T-helper 2 cell treated with Interferon-gamma antibody and Interleukin-4, amounts not matched to agents 100 ng/mL and 5 ng/mL, for 36 hours (primary cell): ENCODE results near the gene DHRS1. TPM values are rescaled to one million over a fixed set of nuclear protein-coding genes. Genes with fewer than 3 reads are reported as not detected.

ENCODE experiments used
- intact Hi-C: fragments of 100-400 bp; cut with micrococcal nuclease; formaldehyde crosslinking; loops from one replicate; pipeline ENCODE4 v1.15.1; 2023
- total RNA-seq: library from RNA; stranded (reverse); gene quantifications from 2 replicates; pipeline ENCODE4 v1.2.3, GENCODE V29; 2022

DHRS1 gene
- total RNA-seq, 1 donor from 2014 or later: 20.7 TPM

DNA sequence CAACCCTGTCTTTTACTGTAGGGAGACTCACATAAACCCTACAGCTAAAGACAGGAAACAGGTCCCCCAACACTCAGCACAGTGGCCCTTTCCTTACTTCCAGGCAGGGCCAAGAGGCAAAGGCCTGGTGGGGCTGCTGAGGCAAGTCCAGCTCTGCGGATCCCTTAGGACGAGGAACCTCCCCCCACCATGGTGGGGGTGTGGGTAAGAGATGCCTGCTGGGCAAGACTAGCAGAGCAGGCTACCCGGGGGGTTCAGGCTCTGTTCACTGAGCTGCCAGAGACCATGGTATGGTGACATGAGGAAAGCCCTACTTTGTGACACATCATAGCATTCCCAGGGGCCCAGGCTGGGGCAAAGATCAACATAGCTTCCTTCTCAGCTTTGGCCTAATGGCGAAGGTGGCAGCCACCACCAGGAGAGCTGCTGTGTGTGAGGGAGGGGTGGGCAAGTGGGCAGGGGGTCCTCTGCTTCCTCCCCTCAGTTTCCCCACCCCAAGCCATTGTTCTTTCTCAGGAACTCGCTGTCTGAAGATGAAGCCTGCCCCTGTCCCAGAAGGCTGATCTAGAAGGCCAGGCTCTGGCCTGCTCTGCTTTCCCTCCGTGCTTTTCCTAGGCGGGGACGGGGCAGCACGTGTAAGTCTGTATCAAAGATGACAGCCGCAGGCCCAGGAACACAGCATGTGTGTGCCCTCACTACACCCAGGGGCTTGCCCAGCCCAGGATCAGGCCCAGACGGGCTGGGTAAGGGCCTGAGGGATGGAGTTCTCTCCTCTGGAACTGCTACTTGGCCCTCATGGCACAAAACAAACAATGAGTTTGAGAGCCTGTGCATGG lies 47.1 kb downstream of the DHRS1 start:
- intact Hi-C loops: no loop called here

DNA sequence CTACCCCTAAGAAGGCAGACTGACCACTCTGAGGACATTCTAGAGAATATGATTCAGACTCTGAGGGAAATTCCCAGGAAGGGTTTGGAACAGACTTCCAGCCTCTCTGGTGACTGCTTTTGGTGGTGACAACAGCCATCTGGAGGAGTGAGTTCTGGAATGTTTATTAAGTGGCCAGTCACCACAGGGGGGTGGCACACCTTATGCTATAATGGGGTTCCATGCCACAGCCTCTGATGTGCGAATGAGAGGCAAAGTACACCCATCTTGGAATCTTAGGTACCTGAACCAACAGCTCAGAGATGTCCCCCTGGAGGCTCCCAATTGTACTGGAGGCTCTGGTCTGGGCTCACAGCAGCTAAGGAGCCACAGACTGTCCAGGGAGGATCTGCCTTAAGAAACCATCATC lies 47.7 kb downstream of the DHRS1 start:
- intact Hi-C loops: no loop called here

DNA sequence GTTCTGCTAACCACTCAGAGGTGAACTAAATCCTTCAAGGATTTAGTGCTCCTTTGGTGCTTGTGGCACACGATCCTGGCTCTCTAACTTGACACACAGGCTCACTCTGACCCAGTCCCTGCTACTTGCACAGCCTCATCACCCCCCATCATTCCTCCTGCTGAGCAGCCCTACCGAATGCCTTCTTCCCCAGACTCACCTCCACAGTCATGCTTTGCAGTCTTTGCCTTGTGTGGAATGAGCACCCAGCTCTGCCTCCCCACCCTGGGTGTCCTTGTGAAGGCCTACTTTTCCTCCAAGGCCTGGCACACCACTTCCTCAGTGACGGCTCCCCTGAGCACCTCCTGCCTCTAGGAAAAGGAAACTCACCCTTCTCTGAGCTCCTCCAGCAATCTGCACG lies 49.2 kb downstream of the DHRS1 start:
- intact Hi-C loops: no loop called here

DNA sequence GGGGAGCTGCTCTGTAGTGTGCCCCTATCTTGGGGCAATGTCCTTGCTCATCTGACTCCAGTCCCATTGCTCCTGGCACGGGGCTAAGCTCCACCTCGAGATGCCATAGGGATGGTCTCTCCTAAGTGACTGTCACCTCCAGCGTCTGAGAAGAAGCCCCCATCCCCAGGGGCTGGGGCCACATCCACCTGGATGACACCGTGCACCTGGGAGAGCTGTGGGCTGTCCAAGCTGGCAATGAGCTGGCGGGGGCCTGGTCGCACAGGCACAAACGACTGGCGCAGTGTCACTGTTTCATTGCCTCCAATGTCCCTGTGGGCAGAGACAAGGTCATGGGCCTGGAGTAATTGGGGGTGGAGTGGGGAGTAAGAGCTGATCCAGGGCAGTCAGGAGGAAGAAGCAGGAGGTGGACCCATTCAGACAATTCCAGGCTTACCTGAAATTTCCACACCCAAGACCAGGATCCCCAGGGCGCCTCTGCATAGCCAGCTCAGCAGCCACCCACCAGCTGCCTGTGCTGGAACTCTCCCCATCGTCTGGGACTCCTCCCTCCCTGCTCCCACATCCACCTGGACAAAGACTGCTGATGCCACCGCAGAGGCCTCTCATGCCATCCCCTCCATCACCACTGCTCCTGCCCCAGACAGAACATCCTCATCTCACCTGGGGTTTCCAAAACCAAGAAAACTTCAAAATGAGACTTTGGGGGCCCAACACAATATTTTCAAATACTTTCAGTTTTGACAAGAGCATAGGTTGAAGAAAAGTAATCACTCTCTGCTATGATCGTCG lies 50.2 kb downstream of the DHRS1 start:
- intact Hi-C loops: loop anchor here (10.0 kb wide), 1 partner anchor 425 kb away; no protein-coding TSS in a partner anchor

DNA sequence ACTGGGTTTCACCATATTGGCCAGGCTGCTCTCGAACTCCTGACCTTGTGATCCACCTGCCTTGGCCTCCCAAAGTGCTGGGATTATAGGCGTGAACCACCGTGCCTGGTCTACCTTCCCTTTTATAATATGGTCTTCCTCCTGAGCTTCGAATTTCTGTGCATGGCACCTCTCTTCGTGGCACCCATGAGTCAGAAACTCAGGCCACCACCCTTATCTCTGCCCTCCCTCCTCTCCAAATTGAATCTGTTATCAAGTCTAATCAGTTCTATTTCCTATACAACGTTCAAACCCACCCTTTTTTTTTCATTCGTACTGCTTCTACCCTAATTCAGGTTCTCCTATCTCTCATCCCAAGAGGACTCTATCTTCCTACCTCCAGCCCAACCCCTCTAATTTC lies 52.2 kb downstream of the DHRS1 start:
- intact Hi-C loops: loop anchor here (10.0 kb wide), 1 partner anchor 427 kb away; no protein-coding TSS in a partner anchor

DNA sequence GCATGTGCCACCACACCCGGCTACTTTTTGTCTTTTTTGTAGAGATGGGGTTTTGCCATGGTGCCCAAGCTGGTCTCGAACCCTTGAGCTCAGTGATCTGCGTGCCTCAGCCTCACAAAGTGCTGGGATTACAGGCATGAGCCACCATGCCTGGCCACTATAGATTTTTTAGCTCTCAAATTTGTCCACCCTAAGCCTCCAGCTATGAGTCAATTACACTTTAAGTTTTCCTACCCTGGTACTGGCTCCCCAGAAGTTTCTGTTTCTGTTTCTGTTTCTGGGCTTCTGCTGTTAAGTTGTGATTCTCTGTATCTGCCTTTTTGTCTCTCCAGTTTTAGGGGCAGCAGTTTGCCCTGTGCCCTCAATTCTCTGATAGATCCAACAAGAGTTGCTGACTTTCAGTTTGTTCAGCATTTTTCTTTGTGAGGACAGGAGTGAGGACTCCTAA lies 52.8 kb downstream of the DHRS1 start:
- intact Hi-C loops: loop anchor here (10.0 kb wide), 1 partner anchor 428 kb away; no protein-coding TSS in a partner anchor

DNA sequence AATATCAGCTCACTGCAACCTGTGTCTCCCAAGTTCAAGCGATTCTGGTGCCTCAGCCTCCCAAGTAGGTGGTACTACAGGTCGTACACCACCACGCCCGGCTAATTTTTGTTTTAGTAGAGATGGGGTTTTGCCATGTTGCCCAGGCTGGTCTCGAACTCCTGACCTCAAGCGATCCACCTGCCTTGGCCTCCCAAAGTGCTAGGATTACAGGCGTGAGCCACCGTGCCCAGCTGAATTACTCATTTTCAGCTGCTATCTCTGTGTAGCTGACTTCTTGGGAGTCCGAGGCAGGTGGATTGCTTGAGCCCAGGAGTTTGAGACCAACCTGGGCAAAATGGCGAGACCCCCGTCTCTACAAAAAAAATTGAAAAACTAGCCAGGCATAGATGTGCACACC lies 54.2 kb downstream of the DHRS1 start:
- intact Hi-C loops: loop anchor here (10.0 kb wide), 1 partner anchor 429 kb away; no protein-coding TSS in a partner anchor

DNA sequence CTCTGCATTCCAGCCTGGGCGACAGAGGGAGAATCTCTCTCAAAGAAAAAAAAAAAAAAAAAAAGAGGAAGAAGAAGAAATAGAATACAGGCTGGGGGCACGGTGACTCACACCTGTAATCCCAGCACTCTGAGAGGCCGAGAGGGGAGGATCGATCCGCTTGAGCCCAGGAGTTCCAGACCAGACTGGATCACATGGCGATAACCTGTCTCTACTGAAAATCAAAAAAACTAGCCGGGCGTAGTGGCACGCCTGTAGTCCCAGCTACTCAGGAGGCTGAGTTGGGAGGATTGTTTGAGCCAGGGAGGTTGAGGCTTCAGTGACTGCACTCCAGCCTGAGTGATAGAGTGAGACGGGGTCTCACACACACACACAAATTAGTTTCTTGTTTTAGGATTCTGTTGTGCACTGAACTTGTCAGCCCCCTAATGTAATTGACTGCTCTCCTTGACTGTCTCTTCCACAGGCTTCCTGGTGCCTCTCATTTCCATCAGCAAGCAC lies 56.2 kb downstream of the DHRS1 start:
- intact Hi-C loops: loop anchor here (10.0 kb wide), 1 partner anchor 431 kb away; no protein-coding TSS in a partner anchor

DNA sequence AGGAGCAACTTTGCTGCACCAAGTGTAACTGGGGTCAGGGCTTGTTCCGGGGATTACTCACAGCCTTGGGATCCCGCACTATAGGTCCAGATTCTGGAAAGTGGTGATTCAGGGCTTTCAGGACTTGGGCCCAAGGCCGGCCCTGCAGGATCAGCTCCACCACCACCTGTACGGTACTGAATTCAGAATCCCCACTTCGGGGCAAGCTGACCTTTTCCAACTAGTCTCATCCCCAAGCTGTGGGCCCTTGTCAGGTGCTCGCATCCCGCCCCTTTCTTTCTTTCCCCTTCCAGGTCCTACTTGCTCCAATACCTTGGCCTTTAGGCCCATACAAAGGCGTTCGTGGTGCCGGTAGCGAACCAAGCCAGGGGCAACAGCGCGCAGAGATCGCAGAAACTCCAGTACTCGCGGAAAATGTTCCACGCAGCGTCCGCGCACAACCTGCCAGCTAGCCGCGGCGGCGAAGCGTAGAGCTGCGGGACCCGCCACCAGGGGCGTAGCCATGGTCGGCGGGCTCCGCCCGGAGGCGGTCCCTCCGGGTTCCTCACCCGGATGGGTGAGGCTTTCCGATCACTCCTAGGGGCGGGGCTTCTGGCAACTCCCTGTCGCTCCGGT lies 57.6 kb downstream of the DHRS1 start:
- intact Hi-C loops: loop anchor here (1.0 to 10.0 kb wide), 12 partner anchors 10 to 433 kb away; partner anchors contain the start of genes DCAF11, DHRS1, GMPR2 and IPO4

Other genes with a start within 250 kb of the DHRS1 start
- 0.73 and 0.82 TPM in 2 replicates for gene CARMIL3, start 247.8 kb downstream of the DHRS1 start, total RNA-seq
- gene CPNE6, start 228.2 kb downstream of the DHRS1 start, total RNA-seq: not detected in 2 replicates
- gene PCK2, start 205.5 kb downstream of the DHRS1 start, total RNA-seq: 55.4 and 60.4 TPM in 2 replicates
- gene DCAF11, start 185.0 kb downstream of the DHRS1 start, total RNA-seq: 81.8 and 84.9 TPM in 2 replicates
- 2.4 and 2.9 TPM in 2 replicates for gene NRL, start 184.8 kb downstream of the DHRS1 start, total RNA-seq
- gene FITM1, start 169.1 kb downstream of the DHRS1 start, total RNA-seq: 0.57 and 1.1 TPM in 2 replicates
- gene PSME1, start 163.6 kb downstream of the DHRS1 start, total RNA-seq: 517 and 520 TPM in 2 replicates
- gene EMC9, start 158.2 kb downstream of the DHRS1 start, total RNA-seq: 22.1 and 23.3 TPM in 2 replicates
- gene PSME2, start 153.2 kb downstream of the DHRS1 start, total RNA-seq: 725 and 729 TPM in 2 replicates
- gene RNF31, start 152.3 kb downstream of the DHRS1 start, total RNA-seq: 128 and 138 TPM in 2 replicates
- gene IRF9, start 138.5 kb downstream of the DHRS1 start, total RNA-seq: 264 and 265 TPM in 2 replicates
- gene REC8, start 127.7 kb downstream of the DHRS1 start, total RNA-seq: 66.0 and 68.7 TPM in 2 replicates
- 50.2 and 55.0 TPM in 2 replicates for gene IPO4, start 111.0 kb downstream of the DHRS1 start, total RNA-seq
- gene TM9SF1, start 104.3 kb downstream of the DHRS1 start, total RNA-seq: 41.2 and 42.6 TPM in 2 replicates
- gene TSSK4, start 94.1 kb downstream of the DHRS1 start, total RNA-seq: 0.34 and 0.39 TPM in 2 replicates
- 85.8 and 90.3 TPM in 2 replicates for gene CHMP4A, start 86.3 kb downstream of the DHRS1 start, total RNA-seq
- 11.1 and 13.8 TPM in 2 replicates for gene MDP1, start 83.7 kb downstream of the DHRS1 start, total RNA-seq
- gene NEDD8, start 67.4 kb downstream of the DHRS1 start, total RNA-seq: 191 and 199 TPM in 2 replicates
- gene GMPR2, start 66.9 kb downstream of the DHRS1 start, total RNA-seq: 59.8 and 60.9 TPM in 2 replicates
- 129 and 136 TPM in 2 replicates for gene TINF2, start 57.2 kb downstream of the DHRS1 start, total RNA-seq
- gene TGM1, start 36.6 kb downstream of the DHRS1 start, total RNA-seq: 4.1 and 5.6 TPM in 2 replicates
- gene RABGGTA, start 28.2 kb downstream of the DHRS1 start, total RNA-seq: 45.9 and 54.4 TPM in 2 replicates
- gene NOP9, start 70 bp upstream of the DHRS1 start, total RNA-seq: 41.3 and 41.6 TPM in 2 replicates
- gene CIDEB, start 8.2 kb upstream of the DHRS1 start, total RNA-seq: 28.6 and 29.5 TPM in 2 replicates
- gene LTB4R2, start 10.4 kb upstream of the DHRS1 start, total RNA-seq: 16.6 and 17.5 TPM in 2 replicates
- gene LTB4R, start 11.7 kb upstream of the DHRS1 start, total RNA-seq: 19.2 and 23.4 TPM in 2 replicates
- gene ADCY4, start 35.3 kb upstream of the DHRS1 start, total RNA-seq: 3.5 and 5.8 TPM in 2 replicates
- gene RIPK3, start 40.2 kb upstream of the DHRS1 start, total RNA-seq: 29.7 and 34.6 TPM in 2 replicates
- 0.09 TPM in 1 of 2 replicates, not detected in the other for gene NFATC4, start 68.4 kb upstream of the DHRS1 start, total RNA-seq
- 0.14 TPM in 2 replicates for gene NYNRIN, start 99.2 kb upstream of the DHRS1 start, total RNA-seq
- 5.0 and 5.5 TPM in 2 replicates for gene CBLN3, start 129.9 kb upstream of the DHRS1 start, total RNA-seq
- 76.6 and 79.3 TPM in 2 replicates for gene KHNYN, start 130.2 kb upstream of the DHRS1 start, total RNA-seq
- gene SDR39U1, start 143.0 kb upstream of the DHRS1 start, total RNA-seq: 48.2 and 56.4 TPM in 2 replicates
- not detected in 2 replicates for gene CMA1, start 208.5 kb upstream of the DHRS1 start, total RNA-seq